ENCODE results near the gene DDX3X.
"Not testable (repeated sequence)": the region's sequence is repeated elsewhere in the genome, so short reads cannot be mapped to it uniquely, and the experiment has no call there.

DDX3X gene

GRCh38 chrX:41377624-41378023 is 43.7 kb downstream of the DDX3X start:
- no peak for DNase-seq

GRCh38 chrX:41381685-41382084 is 47.7 kb downstream of the DDX3X start:
- no peak for DNase-seq

GRCh38 chrX:41382714-41383645 is 49.0 kb downstream of the DDX3X start:
- no peak for DNase-seq

GRCh38 chrX:41384051-41384705 is 50.2 kb downstream of the DDX3X start:
- no peak for DNase-seq

- no peak for DNase-seq
These were observed 52.4 kb downstream of the DDX3X start for GRCh38 chrX:41386222-41386990.

- no peak for DNase-seq
These were observed 54.6 kb downstream of the DDX3X start for GRCh38 chrX:41388543-41388942.

- no peak for DNase-seq
These were observed 55.4 kb downstream of the DDX3X start for GRCh38 chrX:41389311-41389888.

- DNase-seq: not testable (repeated sequence)
These were observed 56.6 kb downstream of the DDX3X start for GRCh38 chrX:41390576-41390975.

GRCh38 chrX:41391606-41392005 is 57.6 kb downstream of the DDX3X start:
- no peak for DNase-seq

GRCh38 chrX:41394293-41394692 is 60.3 kb downstream of the DDX3X start:
- no peak for DNase-seq

GRCh38 chrX:41397219-41397618 is 63.3 kb downstream of the DDX3X start:
- no peak for DNase-seq

GRCh38 chrX:41397768-41398167 is 63.8 kb downstream of the DDX3X start:
- no peak for DNase-seq

GRCh38 chrX:41402556-41402955 is 68.6 kb downstream of the DDX3X start:
- not testable (repeated sequence) for DNase-seq

- DNase-seq: no peak
These were observed 71.6 kb downstream of the DDX3X start for GRCh38 chrX:41405551-41405950.

GRCh38 chrX:41406201-41406600 is 72.2 kb downstream of the DDX3X start:
- no peak for DNase-seq

GRCh38 chrX:41407816-41408215 is 73.9 kb downstream of the DDX3X start:
- DNase-seq: no peak

GRCh38 chrX:41408576-41408975 is 74.6 kb downstream of the DDX3X start:
- DNase-seq: no peak

- DNase-seq: no peak
These were observed 75.0 kb downstream of the DDX3X start for GRCh38 chrX:41409006-41409405.

GRCh38 chrX:41411222-41411621 is 77.3 kb downstream of the DDX3X start:
- not testable (repeated sequence) for DNase-seq

- DNase-seq: no peak
These were observed 78.5 kb downstream of the DDX3X start for GRCh38 chrX:41412261-41413081.

Data from DMS153 (cell line).